Muscle layer of colon (tissue), 2 donors: ENCODE data around the gene UBE2D2.
"Not testable (repeated sequence)": the region's sequence is repeated elsewhere in the genome, so short reads cannot be mapped to it uniquely, and the experiment has no call there.

ENCODE experiments used
- H3K27ac ChIP-seq: one replicate; pipeline ENCODE4 v1.7.0; 2013; ENCODE audit warnings: low read depth, mild to moderate bottlenecking, low read length, moderate library complexity
- H3K27me3 ChIP-seq, 2 donors: one replicate each; pipeline ENCODE4 v1.7.0; 2013; ENCODE audit warnings: low read length in 2 of 2, mild to moderate bottlenecking in 2 of 2; ENCODE audit not compliant: insufficient read depth in 2 of 2, control insufficient read depth in 1 of 2
- H3K36me3 ChIP-seq: one replicate; pipeline ENCODE4 v1.7.0; 2013; ENCODE audit warnings: mild to moderate bottlenecking, low read length; ENCODE audit not compliant: insufficient read depth
- H3K4me1 ChIP-seq: one replicate; pipeline ENCODE4 v1.7.0; 2013; ENCODE audit warnings: mild to moderate bottlenecking, low read length; ENCODE audit not compliant: insufficient read depth
- H3K4me3 ChIP-seq, 2 donors: one replicate each; pipeline ENCODE4 v1.7.0; 2013; ENCODE audit warnings: low read length in 2 of 2, low read depth in 1 of 2, mild to moderate bottlenecking in 1 of 2, moderate library complexity in 1 of 2
- H3K9ac ChIP-seq: one replicate; pipeline ENCODE4 v1.7.0; 2013; ENCODE audit warnings: low read length
- H3K9me3 ChIP-seq: one replicate; pipeline ENCODE4 v1.7.0; 2013; ENCODE audit warnings: mild to moderate bottlenecking, low read length
- donor health status: abdominal sarcoma.
- donor health status: Adenocarcinoma of cecum.

UBE2D2 gene

DNA sequence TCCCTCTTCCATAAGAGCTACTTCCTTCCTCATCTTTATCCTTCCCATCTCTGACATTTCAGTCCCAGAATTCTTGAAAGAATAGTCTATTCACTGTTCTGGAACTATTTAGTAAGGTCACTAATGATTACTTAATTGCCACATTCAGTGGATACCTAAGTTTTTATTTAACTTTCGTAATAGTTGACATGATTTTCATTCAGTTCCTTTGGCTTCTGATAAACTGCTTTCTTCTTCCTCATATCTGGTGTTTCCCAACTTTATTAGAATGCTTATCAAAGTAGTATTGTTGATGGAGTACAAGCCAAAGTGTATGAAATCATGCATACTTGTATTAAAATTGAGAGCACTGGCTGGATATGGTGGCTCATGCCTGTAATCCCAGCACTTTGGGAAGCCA, 10.8 kb downstream of the UBE2D2 start:
- no peaks in the 10 kb centered on the region for H3K9me3 ChIP-seq
- H3K4me1 ChIP-seq: peaks cover 31% of the 10 kb centered on the region
- no peak overlapping the region for H3K4me3 ChIP-seq
- no peak overlapping the region for H3K9ac ChIP-seq
- H3K36me3 ChIP-seq: no peaks in the 10 kb centered on the region
- H3K27ac ChIP-seq: no peak overlapping the region
- H3K27me3 ChIP-seq: no peaks in the 10 kb centered on the region

GRCh38 chr5:139574641-139575312, 13.6 kb downstream of the UBE2D2 start:
- no peak overlapping the region for H3K27ac ChIP-seq
- H3K27me3 ChIP-seq: no peaks in the 10 kb centered on the region
- no peaks in the 10 kb centered on the region for H3K36me3 ChIP-seq
- H3K4me1 ChIP-seq: peaks cover 38% of the 10 kb centered on the region
- no peak overlapping the region for H3K4me3 ChIP-seq
- H3K9ac ChIP-seq: no peak overlapping the region
- H3K9me3 ChIP-seq: no peaks in the 10 kb centered on the region

DNA sequence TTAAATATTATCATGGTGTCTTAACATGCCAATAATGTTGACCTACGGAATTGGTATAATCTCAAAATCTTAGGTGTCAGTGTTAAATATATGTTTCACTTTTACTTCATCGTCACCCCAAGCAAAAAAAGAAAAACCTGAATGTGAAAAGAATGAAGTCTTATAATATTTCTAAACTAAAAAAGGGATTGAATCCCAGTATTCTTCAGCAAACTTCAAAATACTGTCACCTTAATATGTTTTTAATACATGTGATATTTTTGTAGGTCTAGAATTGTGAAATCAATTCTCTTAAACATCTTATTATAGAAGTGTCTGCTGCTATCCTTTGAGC, 14.1 kb downstream of the UBE2D2 start:
- no peaks in the 10 kb centered on the region for H3K9me3 ChIP-seq
- no peaks in the 10 kb centered on the region for H3K36me3 ChIP-seq
- H3K27me3 ChIP-seq: no peaks in the 10 kb centered on the region
- no peak overlapping the region for H3K4me3 ChIP-seq
- no peak overlapping the region for H3K9ac ChIP-seq
- H3K27ac ChIP-seq: no peak overlapping the region
- H3K4me1 ChIP-seq: peaks cover 38% of the 10 kb centered on the region

- Histone ChIP-seq H3K9ac (no peak overlapping the region), H3K9me3 (no peaks in the 10 kb centered on the region), H3K4me1 (peaks cover 38% of the 10 kb centered on the region), H3K27me3 (no peaks in the 10 kb centered on the region), H3K36me3 (no peaks in the 10 kb centered on the region), H3K4me3 (no peak overlapping the region), H3K27ac (no peak overlapping the region)
These were observed 14.6 kb downstream of the UBE2D2 start for GRCh38 chr5:139575751-139576150.

GRCh38 chr5:139577689-139578290, 16.7 kb downstream of the UBE2D2 start:
- H3K9ac ChIP-seq: no peak overlapping the region

DNA sequence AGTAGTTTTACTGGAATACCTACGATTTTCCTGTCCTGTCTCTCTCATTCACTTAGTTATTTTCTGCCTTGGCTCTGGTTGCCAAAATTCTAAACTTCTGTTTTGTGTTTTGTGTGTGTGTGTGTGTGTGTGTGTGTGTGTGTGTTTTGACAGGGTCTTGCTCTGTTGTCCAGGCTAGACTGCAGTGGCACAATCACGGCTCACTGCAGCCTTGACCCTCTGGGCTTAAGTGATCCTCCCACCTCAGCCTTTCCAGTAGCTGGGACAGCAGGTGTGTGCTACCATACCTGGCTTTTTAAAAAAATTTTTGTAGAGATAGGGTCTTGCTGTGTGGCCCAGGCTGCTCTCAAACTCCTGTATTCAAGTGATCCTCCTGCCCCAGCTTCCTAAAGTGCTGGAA, 17.2 kb downstream of the UBE2D2 start:
- H3K9ac ChIP-seq: no peak overlapping the region
- H3K27ac ChIP-seq: no peak overlapping the region
- H3K4me1 ChIP-seq: peaks cover 29% of the 10 kb centered on the region

More at GRCh38 chr5:139577689-139578290, 16.7 kb downstream of the UBE2D2 start:
- H3K4me3 ChIP-seq: no peak overlapping the region
- no peaks in the 10 kb centered on the region for H3K27me3 ChIP-seq
- no peaks in the 10 kb centered on the region for H3K36me3 ChIP-seq
- H3K9me3 ChIP-seq: no peaks in the 10 kb centered on the region
- no peak overlapping the region for H3K27ac ChIP-seq
- H3K4me1 ChIP-seq: peaks cover 29% of the 10 kb centered on the region

DNA sequence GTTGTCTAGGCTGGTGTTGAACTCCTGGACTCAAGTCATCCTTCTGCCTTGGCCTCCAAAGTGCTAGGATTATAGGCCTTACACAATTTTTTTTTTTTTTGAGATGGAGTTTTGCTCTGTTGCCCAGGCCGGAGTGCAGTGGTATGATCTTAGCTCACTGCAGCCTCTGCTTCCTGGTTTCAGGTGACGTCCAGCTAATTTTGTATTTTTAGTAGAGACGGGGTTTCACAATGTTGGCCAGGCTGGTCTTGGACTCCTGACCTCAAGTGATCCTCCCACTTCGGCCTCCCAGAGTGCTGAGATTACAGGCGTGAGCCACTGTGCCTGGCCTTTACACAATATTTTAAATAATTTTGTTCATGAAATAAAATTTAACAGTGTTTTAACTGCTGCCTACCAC, 21.0 kb downstream of the UBE2D2 start:
- H3K9ac ChIP-seq, H3K27ac ChIP-seq, H3K27me3 ChIP-seq, H3K9me3 ChIP-seq, H3K36me3 ChIP-seq, H3K4me3 ChIP-seq: not testable (repeated sequence)
- H3K4me1 ChIP-seq: peaks cover 13% of the 10 kb centered on the region

More for the DNA sequence above, 17.2 kb downstream of the UBE2D2 start:
- no peaks in the 10 kb centered on the region for H3K9me3 ChIP-seq
- no peaks in the 10 kb centered on the region for H3K36me3 ChIP-seq
- H3K27me3 ChIP-seq: no peaks in the 10 kb centered on the region
- no peak overlapping the region for H3K4me3 ChIP-seq

GRCh38 chr5:139584137-139584536, 23.0 kb downstream of the UBE2D2 start:
- no peaks in the 10 kb centered on the region for H3K9me3 ChIP-seq
- no peak overlapping the region for H3K4me3 ChIP-seq
- H3K4me1 ChIP-seq: no peaks in the 10 kb centered on the region
- no peak overlapping the region for H3K27ac ChIP-seq
- no peaks in the 10 kb centered on the region for H3K36me3 ChIP-seq
- H3K9ac ChIP-seq: no peak overlapping the region
- H3K27me3 ChIP-seq: no peaks in the 10 kb centered on the region

- H3K27me3 ChIP-seq, H3K4me3 ChIP-seq, H3K36me3 ChIP-seq, H3K9me3 ChIP-seq, H3K27ac ChIP-seq, H3K9ac ChIP-seq, H3K4me1 ChIP-seq: not testable (repeated sequence)
These were observed 27.0 kb downstream of the UBE2D2 start for GRCh38 chr5:139588116-139588515.

- Histone ChIP-seq H3K4me3 (no peak overlapping the region), H3K27ac (no peak overlapping the region), H3K9ac (no peak overlapping the region), H3K36me3 (no peaks in the 10 kb centered on the region), H3K27me3 (no peaks in the 10 kb centered on the region), H3K9me3 (no peaks in the 10 kb centered on the region), H3K4me1 (peaks cover 4% of the 10 kb centered on the region)
These were observed 27.8 kb downstream of the UBE2D2 start for GRCh38 chr5:139588962-139589361.

- H3K9ac ChIP-seq: no peak overlapping the region
- H3K36me3 ChIP-seq: no peaks in the 10 kb centered on the region
- H3K27me3 ChIP-seq: no peaks in the 10 kb centered on the region
- H3K27ac ChIP-seq: no peak overlapping the region
- H3K4me1 ChIP-seq: peaks cover 12% of the 10 kb centered on the region
- H3K9me3 ChIP-seq: no peaks in the 10 kb centered on the region
- no peak overlapping the region for H3K4me3 ChIP-seq
These were observed 31.1 kb downstream of the UBE2D2 start for GRCh38 chr5:139592289-139592688.

- H3K27me3 ChIP-seq, H3K36me3 ChIP-seq, H3K4me3 ChIP-seq, H3K9ac ChIP-seq, H3K27ac ChIP-seq, H3K9me3 ChIP-seq: not testable (repeated sequence)
- peaks cover 13% of the 10 kb centered on the region for H3K4me1 ChIP-seq
These were observed 31.9 kb downstream of the UBE2D2 start for GRCh38 chr5:139593076-139593475.
